K562 (cell line): Measurements from ENCODE around the gene GTSE1.

Source experiments
- ATF2 ChIP-seq: sonication (generic); formaldehyde crosslinking; IDR thresholded peaks from 2 replicates; pipeline ENCODE4 v1.8.1; 2022; ENCODE audit warnings: missing genetic modification reagents
- CC2D1A ChIP-seq: fragments of 450-650 bp; IDR thresholded peaks from 2 replicates; pipeline ENCODE4 v1.6.1; 2017; ENCODE audit warnings: mild to moderate bottlenecking
- FOS ChIP-seq: IDR thresholded peaks from 3 replicates; pipeline ENCODE4 v1.6.1; 2011; ENCODE audit not compliant: insufficient read length; ENCODE audit errors: extremely low read depth
- PHTF2 ChIP-seq: fragments of 250-450 bp; sonication (Bioruptor Pico); IDR thresholded peaks from 2 replicates; pipeline ENCODE4 v1.5.0; 2021; ENCODE audit warnings: mild to moderate bottlenecking
- POLR2A ChIP-seq: fragments of 450-650 bp; conservative IDR thresholded peaks from 2 replicates; pipeline ENCODE4 v1.6.1; 2016
- UBTF ChIP-seq, 2 experiments: IDR thresholded peaks; 2 replicates each; pipeline ENCODE4 v1.6.1; 2012; ENCODE audit warnings: improper control_type of control experiment in 2 of 2, low read depth in 2 of 2, low read length in 2 of 2, borderline replicate concordance in 1 of 2
- YY1 ChIP-seq, 3 experiments: IDR thresholded peaks; 2 replicates each; pipeline ENCODE4 v1.6.1; 2011; ENCODE audit warnings: low read length in 2 of 3, mild to moderate bottlenecking in 2 of 3, moderate library complexity in 2 of 3, borderline replicate concordance in 1 of 3, control low read depth in 1 of 3, low read depth in 1 of 3; ENCODE audit not compliant: insufficient read depth in 3 of 3, insufficient replicate concordance in 2 of 3, control insufficient read depth in 1 of 3, insufficient read length in 1 of 3; ENCODE audit errors: extremely low read depth in 1 of 3
- ZNF239 ChIP-seq: fragments of 250-450 bp; sonication (Bioruptor Pico); IDR thresholded peaks from 2 replicates; pipeline ENCODE4 v1.4.0; 2020; ENCODE audit warnings: mild to moderate bottlenecking
- TF ChIP-seq, protein P1 (sequence below), 2 experiments: fragments of 450-650 bp; formaldehyde crosslinking in 1 of 2; IDR thresholded peaks; 2 replicates each; pipeline versions ENCODE4 v1.4.0 to v1.6.1; 2014 to 2020; ENCODE audit warnings: mild to moderate bottlenecking in 2 of 2, borderline replicate concordance in 1 of 2, low read depth in 1 of 2
- TF ChIP-seq, protein P2 (sequence below), 3 experiments: IDR thresholded peaks in 2 of 3; conservative IDR thresholded peaks in 1 of 3; 2 replicates each; pipeline ENCODE4 v1.5.1; 2011 to 2012; ENCODE audit warnings: low read length in 3 of 3, mild to moderate bottlenecking in 3 of 3, control low read depth in 2 of 3, improper control_type of control experiment in 1 of 3, inconsistent platforms in 1 of 3, low read depth in 1 of 3, mixed read lengths in 1 of 3, moderate library complexity in 1 of 3; ENCODE audit not compliant: insufficient read depth in 2 of 3

GRCh38 chr22:46368422-46368821 lies 71.8 kb downstream of the GTSE1 start:
- TF ChIP-seq FOS (no peak), ZNF239 (CRISPR knock-in tag) (no peak), CC2D1A (no peak), UBTF (IDR thresholded peaks at IDR 0.05; ENCODE audit: borderline replicate concordance in 1 of 2, low read depth in 2 of 2, low read length in 2 of 2) (no peak), PHTF2 (no peak), POLR2A (no peak), YY1 (IDR thresholded peaks at IDR 0.05; ENCODE audit: borderline replicate concordance in 1 of 3, control insufficient read depth in 1 of 3, extremely low read depth in 1 of 3, insufficient read depth in 3 of 3, insufficient read length in 1 of 3, insufficient replicate concordance in 2 of 3, low read depth in 1 of 3, low read length in 2 of 3) (no peak), ATF2 (no peak)
- TF ChIP-seq, protein P1, sequence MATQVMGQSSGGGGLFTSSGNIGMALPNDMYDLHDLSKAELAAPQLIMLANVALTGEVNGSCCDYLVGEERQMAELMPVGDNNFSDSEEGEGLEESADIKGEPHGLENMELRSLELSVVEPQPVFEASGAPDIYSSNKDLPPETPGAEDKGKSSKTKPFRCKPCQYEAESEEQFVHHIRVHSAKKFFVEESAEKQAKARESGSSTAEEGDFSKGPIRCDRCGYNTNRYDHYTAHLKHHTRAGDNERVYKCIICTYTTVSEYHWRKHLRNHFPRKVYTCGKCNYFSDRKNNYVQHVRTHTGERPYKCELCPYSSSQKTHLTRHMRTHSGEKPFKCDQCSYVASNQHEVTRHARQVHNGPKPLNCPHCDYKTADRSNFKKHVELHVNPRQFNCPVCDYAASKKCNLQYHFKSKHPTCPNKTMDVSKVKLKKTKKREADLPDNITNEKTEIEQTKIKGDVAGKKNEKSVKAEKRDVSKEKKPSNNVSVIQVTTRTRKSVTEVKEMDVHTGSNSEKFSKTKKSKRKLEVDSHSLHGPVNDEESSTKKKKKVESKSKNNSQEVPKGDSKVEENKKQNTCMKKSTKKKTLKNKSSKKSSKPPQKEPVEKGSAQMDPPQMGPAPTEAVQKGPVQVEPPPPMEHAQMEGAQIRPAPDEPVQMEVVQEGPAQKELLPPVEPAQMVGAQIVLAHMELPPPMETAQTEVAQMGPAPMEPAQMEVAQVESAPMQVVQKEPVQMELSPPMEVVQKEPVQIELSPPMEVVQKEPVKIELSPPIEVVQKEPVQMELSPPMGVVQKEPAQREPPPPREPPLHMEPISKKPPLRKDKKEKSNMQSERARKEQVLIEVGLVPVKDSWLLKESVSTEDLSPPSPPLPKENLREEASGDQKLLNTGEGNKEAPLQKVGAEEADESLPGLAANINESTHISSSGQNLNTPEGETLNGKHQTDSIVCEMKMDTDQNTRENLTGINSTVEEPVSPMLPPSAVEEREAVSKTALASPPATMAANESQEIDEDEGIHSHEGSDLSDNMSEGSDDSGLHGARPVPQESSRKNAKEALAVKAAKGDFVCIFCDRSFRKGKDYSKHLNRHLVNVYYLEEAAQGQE (IDR thresholded peaks at IDR 0.05; ENCODE audit: borderline replicate concordance), result no peak
- TF ChIP-seq, protein P1 (CRISPR knock-in tag; IDR thresholded peaks at IDR 0.05; ENCODE audit: low read depth), result no peak
- TF ChIP-seq, protein P2, sequence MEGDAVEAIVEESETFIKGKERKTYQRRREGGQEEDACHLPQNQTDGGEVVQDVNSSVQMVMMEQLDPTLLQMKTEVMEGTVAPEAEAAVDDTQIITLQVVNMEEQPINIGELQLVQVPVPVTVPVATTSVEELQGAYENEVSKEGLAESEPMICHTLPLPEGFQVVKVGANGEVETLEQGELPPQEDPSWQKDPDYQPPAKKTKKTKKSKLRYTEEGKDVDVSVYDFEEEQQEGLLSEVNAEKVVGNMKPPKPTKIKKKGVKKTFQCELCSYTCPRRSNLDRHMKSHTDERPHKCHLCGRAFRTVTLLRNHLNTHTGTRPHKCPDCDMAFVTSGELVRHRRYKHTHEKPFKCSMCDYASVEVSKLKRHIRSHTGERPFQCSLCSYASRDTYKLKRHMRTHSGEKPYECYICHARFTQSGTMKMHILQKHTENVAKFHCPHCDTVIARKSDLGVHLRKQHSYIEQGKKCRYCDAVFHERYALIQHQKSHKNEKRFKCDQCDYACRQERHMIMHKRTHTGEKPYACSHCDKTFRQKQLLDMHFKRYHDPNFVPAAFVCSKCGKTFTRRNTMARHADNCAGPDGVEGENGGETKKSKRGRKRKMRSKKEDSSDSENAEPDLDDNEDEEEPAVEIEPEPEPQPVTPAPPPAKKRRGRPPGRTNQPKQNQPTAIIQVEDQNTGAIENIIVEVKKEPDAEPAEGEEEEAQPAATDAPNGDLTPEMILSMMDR (IDR thresholded peaks at IDR 0.05 in 2 of 3, conservative IDR thresholded peaks at IDR 0.05 in 1 of 3; ENCODE audit: insufficient read depth in 2 of 3, low read depth in 1 of 3, low read length in 3 of 3), result no peak
